Brain microvascular endothelial cell (primary cell): ENCODE measurements around the gene TMC1.

Experiments used
- DNase-seq: peaks from one replicate; pipeline ENCODE4 v3.0.0-alpha.2; 2020
- H3K27ac ChIP-seq: fragments of 250-450 bp; sonication (Bioruptor Pico); 2 replicates; pipeline ENCODE4 v1.5.1; 2020; ENCODE audit warnings: mild to moderate bottlenecking, moderate library complexity
- H3K27me3 ChIP-seq: fragments of 250-450 bp; sonication (Bioruptor Pico); replicated peaks from 2 replicates; pipeline ENCODE4 v1.5.1; 2020; ENCODE audit warnings: mild to moderate bottlenecking
- H3K36me3 ChIP-seq: fragments of 250-450 bp; sonication (Bioruptor Pico); replicated peaks from 2 replicates; pipeline ENCODE4 v1.5.1; 2020; ENCODE audit warnings: mild to moderate bottlenecking
- H3K4me3 ChIP-seq: 2 replicates; pipeline ENCODE4 v1.5.1; 2011; ENCODE audit warnings: low read depth, mild to moderate bottlenecking, control low read depth, low read length, moderate library complexity
- CTCF ChIP-seq: IDR thresholded peaks from 2 replicates; pipeline ENCODE4 v1.5.1; 2011; ENCODE audit warnings: low read depth, mild to moderate bottlenecking, moderate library complexity, low read length, control low read depth, inconsistent platforms; ENCODE audit errors: missing control alignments
- in situ Hi-C: cut with HindIII; loops from 2 replicates; pipeline ENCODE4 v1.10.0; 2017; ENCODE audit warnings: low sequenced_read_pairs, low pct_ligation_motif_present

TMC1 gene

GRCh38 chr9:72788966-72789735, 267.7 kb downstream of the TMC1 start:
- no peak overlapping the region for H3K27ac ChIP-seq
- no peak for TF ChIP-seq CTCF
- no peak overlapping the region for H3K4me3 ChIP-seq
- H3K36me3 ChIP-seq: no peaks in the 10 kb centered on the region
- DNase-seq: no peak
- H3K27me3 ChIP-seq: no peaks in the 10 kb centered on the region
- in situ Hi-C loops: no loop called here

GRCh38 chr9:72789885-72790284, 268.5 kb downstream of the TMC1 start:
- Histone ChIP-seq H3K27ac (no peak overlapping the region), H3K27me3 (no peaks in the 10 kb centered on the region), H3K36me3 (no peaks in the 10 kb centered on the region), H3K4me3 (no peak overlapping the region)
- TF ChIP-seq CTCF: no peak
- in situ Hi-C loops: no loop called here
- no peak for DNase-seq

GRCh38 chr9:72790989-72791388, 269.6 kb downstream of the TMC1 start:
- in situ Hi-C loops: no loop called here
- Histone ChIP-seq H3K4me3 (no peak overlapping the region), H3K27ac (no peak overlapping the region), H3K36me3 (no peaks in the 10 kb centered on the region), H3K27me3 (no peaks in the 10 kb centered on the region)
- no peak for TF ChIP-seq CTCF
- DNase-seq: no peak

GRCh38 chr9:72791436-72791835, 270.0 kb downstream of the TMC1 start:
- no peak overlapping the region for H3K27ac ChIP-seq
- H3K27me3 ChIP-seq: no peaks in the 10 kb centered on the region
- in situ Hi-C loops: no loop called here
- no peak for TF ChIP-seq CTCF
- H3K4me3 ChIP-seq: no peak overlapping the region
- DNase-seq: no peak
- no peaks in the 10 kb centered on the region for H3K36me3 ChIP-seq

GRCh38 chr9:72794946-72795345, 273.5 kb downstream of the TMC1 start:
- Histone ChIP-seq H3K27ac (no peak overlapping the region), H3K36me3 (no peaks in the 10 kb centered on the region), H3K4me3 (no peak overlapping the region), H3K27me3 (no peaks in the 10 kb centered on the region)
- in situ Hi-C loops: no loop called here
- no peak for DNase-seq
- no peak for TF ChIP-seq CTCF

GRCh38 chr9:72800328-72800994, 279.1 kb downstream of the TMC1 start:
- in situ Hi-C loops: no loop called here
- no peak for DNase-seq
- TF ChIP-seq CTCF: no peak

More at GRCh38 chr9:72800328-72800994, 279.1 kb downstream of the TMC1 start:
- H3K4me3 ChIP-seq: no peak overlapping the region
- H3K27me3 ChIP-seq: no peaks in the 10 kb centered on the region
- H3K27ac ChIP-seq: no peak overlapping the region
- no peaks in the 10 kb centered on the region for H3K36me3 ChIP-seq
